Neural crest cell (in vitro differentiated cells): Measurements from ENCODE around the gene SLC17A9. TPM values are rescaled to one million over a fixed set of nuclear protein-coding genes. Genes with fewer than 3 reads are reported as not detected.
A peak's percentile ranks its signal among the peaks of the same experiment; 100 is the strongest.

Experiments used
- DNase-seq: peaks from one replicate; pipeline ENCODE4 v3.0.0; 2021; ENCODE audit warnings: low read depth, mixed read lengths, low spot score
- H3K27ac Mint-ChIP-seq: one replicate; pipeline ENCODE4 v1.8.0; 2021; ENCODE audit warnings: mild to moderate bottlenecking, mixed read lengths; ENCODE audit not compliant: unreplicated experiment
- H3K27me3 Mint-ChIP-seq: 2 replicates; pipeline ENCODE4 v1.8.0; 2021; ENCODE audit warnings: low read depth, mild to moderate bottlenecking, mixed read lengths
- H3K36me3 Mint-ChIP-seq: 2 replicates; pipeline ENCODE4 v1.8.0; 2021; ENCODE audit warnings: low read depth, mild to moderate bottlenecking, mixed read lengths
- H3K4me1 Mint-ChIP-seq: 2 replicates; pipeline ENCODE4 v1.8.0; 2021; ENCODE audit warnings: mixed read lengths
- H3K4me3 Mint-ChIP-seq: one replicate; pipeline ENCODE4 v1.8.0; 2021; ENCODE audit warnings: mild to moderate bottlenecking, mixed read lengths
- H3K9me3 Mint-ChIP-seq: 2 replicates; pipeline ENCODE4 v1.8.0; 2021; ENCODE audit warnings: mixed read lengths
- total RNA-seq: library from RNA; stranded (reverse); gene quantifications from 2 replicates; pipeline ENCODE4 v1.2.1, GENCODE V29; 2021
- TF ChIP-seq, protein P1 (sequence below): fragments of 200-600 bp; sonication (generic); conservative IDR thresholded peaks from 2 replicates; pipeline ENCODE4 v1.5.0; 2021; ENCODE audit warnings: antibody characterized with exemption, mild to moderate bottlenecking

SLC17A9 gene
- total RNA-seq, 1 donor from 2014 or later = 1.2 TPM

DNA sequence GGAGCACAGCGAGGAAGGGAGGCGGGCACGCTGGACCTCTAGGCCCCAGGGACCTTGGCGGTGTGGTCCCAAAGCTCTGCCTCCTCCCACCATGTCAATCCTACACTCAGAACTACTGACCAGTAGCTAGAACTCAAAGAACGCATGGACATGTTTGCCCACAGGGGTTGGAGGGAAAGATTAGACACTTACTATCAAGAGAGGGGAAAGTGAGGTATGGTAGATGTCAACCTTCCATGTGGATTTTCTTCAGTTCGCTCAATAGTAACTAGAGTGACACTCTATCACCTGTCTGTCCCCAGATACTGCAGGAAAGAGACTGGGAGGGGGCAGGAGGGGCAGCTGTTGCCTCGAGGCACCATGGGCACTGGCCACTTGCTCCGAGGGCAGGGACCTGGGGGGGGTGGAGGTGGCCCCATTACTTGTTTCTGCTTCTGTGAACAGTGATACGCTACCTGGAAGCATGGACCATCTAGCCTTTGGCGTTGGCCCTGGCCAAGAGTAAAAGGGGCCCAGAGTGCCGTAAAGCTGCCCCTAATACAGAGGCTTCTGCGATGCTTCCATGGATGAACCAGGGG is 25.3 kb upstream of the SLC17A9 start:
- Mint-ChIP-seq H3K36me3 (no peaks in the 10 kb centered on the region), H3K27me3 (no peaks in the 10 kb centered on the region), H3K4me3 (peak overlapping the region; percentile 97), H3K9me3 (no peaks in the 10 kb centered on the region), H3K4me1 (peaks cover 56% of the 10 kb centered on the region), H3K27ac (no peak overlapping the region)
- TF ChIP-seq, protein P1, sequence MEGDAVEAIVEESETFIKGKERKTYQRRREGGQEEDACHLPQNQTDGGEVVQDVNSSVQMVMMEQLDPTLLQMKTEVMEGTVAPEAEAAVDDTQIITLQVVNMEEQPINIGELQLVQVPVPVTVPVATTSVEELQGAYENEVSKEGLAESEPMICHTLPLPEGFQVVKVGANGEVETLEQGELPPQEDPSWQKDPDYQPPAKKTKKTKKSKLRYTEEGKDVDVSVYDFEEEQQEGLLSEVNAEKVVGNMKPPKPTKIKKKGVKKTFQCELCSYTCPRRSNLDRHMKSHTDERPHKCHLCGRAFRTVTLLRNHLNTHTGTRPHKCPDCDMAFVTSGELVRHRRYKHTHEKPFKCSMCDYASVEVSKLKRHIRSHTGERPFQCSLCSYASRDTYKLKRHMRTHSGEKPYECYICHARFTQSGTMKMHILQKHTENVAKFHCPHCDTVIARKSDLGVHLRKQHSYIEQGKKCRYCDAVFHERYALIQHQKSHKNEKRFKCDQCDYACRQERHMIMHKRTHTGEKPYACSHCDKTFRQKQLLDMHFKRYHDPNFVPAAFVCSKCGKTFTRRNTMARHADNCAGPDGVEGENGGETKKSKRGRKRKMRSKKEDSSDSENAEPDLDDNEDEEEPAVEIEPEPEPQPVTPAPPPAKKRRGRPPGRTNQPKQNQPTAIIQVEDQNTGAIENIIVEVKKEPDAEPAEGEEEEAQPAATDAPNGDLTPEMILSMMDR = no peak
- no peak for DNase-seq

DNA sequence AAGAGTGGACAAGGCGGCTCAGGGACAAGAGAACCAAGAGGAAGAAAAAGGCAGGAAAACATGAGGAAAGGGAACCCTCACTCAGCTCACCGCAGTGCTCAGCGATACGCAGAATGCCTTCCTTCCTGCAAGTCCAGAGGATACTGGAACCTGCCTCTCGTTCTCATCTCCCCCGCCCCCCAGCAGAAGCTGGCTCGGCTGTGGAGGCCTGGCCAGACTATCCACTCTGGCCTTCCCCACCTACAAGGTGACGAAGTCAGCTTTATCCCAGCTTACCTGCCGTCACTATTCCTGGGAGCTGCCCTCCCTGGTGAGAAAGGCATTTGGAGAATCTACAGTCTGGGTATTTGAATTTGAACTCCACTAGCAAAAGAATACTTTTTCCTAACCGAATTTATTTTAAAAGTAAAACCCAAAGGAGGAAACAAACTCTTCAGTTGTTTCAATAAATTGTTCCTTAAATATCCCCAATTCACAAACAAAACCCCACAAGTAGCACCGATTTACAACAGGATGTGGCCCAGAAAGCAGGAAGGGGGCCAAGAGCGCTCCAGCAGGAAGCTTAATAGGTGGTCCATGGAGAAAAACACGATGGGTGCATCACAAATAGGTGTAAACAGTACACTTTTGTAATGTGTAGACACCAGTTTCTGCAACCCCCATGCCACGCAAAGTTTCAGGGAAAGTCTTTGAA is 24.1 kb upstream of the SLC17A9 start:
- Mint-ChIP-seq H3K27me3 (no peaks in the 10 kb centered on the region), H3K4me1 (peaks cover 57% of the 10 kb centered on the region), H3K9me3 (no peaks in the 10 kb centered on the region), H3K4me3 (peak overlapping the region; percentile 97), H3K36me3 (no peaks in the 10 kb centered on the region), H3K27ac (no peak overlapping the region)
- no peak for DNase-seq
- TF ChIP-seq, protein P1 = no peak

DNA sequence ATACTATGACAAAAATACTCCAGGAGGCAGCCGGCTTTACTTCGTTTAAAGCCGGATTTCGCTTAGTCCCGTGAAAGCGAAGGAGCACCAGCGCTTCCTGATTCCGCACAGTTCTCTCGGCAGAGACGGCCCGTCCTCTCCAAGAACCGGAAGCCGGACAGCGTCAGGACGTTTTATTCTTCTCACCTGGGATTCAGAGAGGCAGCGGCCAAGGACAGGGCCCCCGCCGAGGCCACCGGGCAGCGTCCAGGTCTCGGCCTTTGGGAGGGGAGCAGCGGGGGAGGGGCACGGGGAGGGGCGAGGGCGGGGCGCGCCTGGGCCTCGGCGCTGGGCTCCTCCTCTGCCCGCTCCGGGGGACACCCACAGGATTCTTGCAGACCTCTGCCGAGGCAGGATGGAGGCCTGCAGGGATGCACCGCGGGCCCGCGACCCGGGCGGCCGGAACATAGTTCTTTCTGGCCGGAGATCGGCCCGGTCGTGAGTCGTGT is 23.4 kb upstream of the SLC17A9 start:
- H3K4me1 Mint-ChIP-seq = peaks cover 53% of the 10 kb centered on the region
- no peaks in the 10 kb centered on the region for H3K9me3 Mint-ChIP-seq
- peak; percentile 25 for DNase-seq
- TF ChIP-seq, protein P1 = no peak
- no peak overlapping the region for H3K27ac Mint-ChIP-seq
- H3K27me3 Mint-ChIP-seq = no peaks in the 10 kb centered on the region
- H3K36me3 Mint-ChIP-seq = no peaks in the 10 kb centered on the region
- peak overlapping the region; percentile 97 for H3K4me3 Mint-ChIP-seq

DNA sequence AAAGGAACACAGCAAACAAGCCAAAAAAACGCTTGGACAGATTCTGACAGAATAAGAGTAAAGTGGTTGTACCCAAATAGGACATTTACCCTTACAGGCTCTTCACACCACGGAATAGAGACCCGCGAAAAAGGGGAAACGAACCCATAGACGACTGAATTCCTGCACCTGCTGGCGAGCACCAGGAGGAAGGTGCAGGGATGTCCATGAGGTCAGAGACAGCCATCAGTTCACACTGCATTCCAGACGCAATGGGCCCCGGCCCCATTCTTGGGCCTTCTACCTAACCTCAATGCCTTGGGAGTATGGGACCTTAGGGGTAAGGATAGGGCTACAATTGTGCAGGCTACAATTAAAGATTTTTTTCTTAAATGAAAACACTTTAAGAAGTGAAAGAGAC is 21.0 kb upstream of the SLC17A9 start:
- Mint-ChIP-seq H3K4me1 (peaks cover 39% of the 10 kb centered on the region), H3K36me3 (no peaks in the 10 kb centered on the region), H3K4me3 (peak overlapping the region; percentile 52), H3K27ac (no peak overlapping the region), H3K9me3 (no peaks in the 10 kb centered on the region), H3K27me3 (no peaks in the 10 kb centered on the region)
- TF ChIP-seq, protein P1 = no peak
- no peak for DNase-seq

DNA sequence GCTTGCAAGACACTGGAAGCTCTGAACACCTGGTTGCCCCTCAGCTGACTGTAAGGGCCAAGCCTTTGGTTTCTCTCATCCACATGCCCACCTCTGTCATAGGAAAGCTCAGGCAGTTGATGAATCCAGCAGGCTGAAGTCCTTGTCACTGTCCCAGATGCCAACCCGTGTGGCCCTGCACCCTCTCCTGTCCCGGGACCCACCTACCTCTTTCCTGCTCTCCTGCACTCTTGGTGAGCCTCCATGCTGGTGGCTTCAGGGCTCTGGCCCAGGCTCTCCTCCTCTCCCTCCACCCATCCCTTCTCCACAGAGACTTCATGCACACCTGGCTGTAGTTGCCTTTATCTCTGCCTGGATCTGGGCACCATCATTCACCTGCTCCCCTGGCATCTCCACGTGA is 18.5 kb upstream of the SLC17A9 start:
- Mint-ChIP-seq H3K27ac (no peak overlapping the region), H3K4me1 (peaks cover 33% of the 10 kb centered on the region), H3K36me3 (peaks cover 4% of the 10 kb centered on the region), H3K4me3 (no peak overlapping the region), H3K9me3 (no peaks in the 10 kb centered on the region), H3K27me3 (no peaks in the 10 kb centered on the region)
- DNase-seq = no peak
- TF ChIP-seq, protein P1 = no peak
